Posterior cingulate gyrus (tissue), 11 donors: Measurements from ENCODE around the gene ACVR2B.

Source experiments
- DNase-seq, 10 donors: peaks; one replicate each; pipeline versions ENCODE4 v3.0.0 to v3.0.0-alpha.2; 2020 to 2021; ENCODE audit warnings: mixed read lengths in 3 of 10
- intact Hi-C: fragments of 100-400 bp; cut with DNase I; formaldehyde crosslinking; loops from one replicate; pipeline ENCODE4 v1.15.1; 2023

The ACVR2B gene

DNA sequence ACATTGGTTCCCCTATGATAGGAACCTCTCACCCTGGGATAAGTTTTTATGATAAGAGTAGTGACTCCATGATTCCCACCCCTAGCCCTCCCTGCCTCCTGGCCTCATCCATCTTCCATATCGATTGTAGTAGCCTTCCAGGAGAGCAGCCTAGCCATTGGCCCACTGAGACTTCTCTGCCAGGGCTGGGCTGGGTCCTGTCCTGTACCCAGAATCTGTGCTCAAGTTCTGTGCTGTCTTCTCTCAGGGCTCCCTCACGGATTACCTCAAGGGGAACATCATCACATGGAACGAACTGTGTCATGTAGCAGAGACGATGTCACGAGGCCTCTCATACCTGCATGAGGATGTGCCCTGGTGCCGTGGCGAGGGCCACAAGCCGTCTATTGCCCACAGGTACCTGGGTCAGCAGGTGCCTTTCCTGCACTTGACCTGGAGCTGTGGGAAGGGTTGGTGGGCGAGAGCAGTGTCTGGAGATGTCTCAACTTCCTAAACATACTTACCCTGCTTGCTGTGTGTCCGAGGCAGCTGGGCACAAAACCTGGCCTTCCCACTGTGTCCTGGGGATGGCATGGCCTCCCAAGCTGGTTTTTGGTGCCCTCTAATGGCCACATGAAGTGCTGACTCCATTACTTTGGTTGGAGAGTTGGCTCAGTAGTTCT lies 25.9 kb downstream of the ACVR2B start:
- intact Hi-C loops: loop anchor here (2.0 kb wide), 1 partner anchor 133 kb away; the partner anchor contains the start of gene XYLB
- peak in 9 of 10 donors; percentile 53 to 94 (median 73) for DNase-seq

GRCh38 chr3:38480093-38480445 lies 26.4 kb downstream of the ACVR2B start:
- DNase-seq: no peak
- intact Hi-C loops: no loop called here

GRCh38 chr3:38480930-38481329 lies 27.2 kb downstream of the ACVR2B start:
- DNase-seq: no peak
- intact Hi-C loops: no loop called here

DNA sequence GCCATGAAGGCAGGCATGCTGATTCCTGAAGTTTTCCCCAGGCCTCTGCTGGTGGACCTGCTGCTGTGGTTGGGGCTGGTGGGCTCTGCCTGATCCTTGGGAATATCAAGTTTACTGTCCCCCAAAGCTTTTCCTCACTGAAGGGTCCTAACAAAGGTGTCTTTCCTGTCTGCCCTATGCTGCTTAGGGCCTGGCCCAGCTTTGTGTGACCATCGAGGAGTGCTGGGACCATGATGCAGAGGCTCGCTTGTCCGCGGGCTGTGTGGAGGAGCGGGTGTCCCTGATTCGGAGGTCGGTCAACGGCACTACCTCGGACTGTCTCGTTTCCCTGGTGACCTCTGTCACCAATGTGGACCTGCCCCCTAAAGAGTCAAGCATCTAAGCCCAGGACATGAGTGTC lies 29.3 kb downstream of the ACVR2B start:
- DNase-seq: no peak
- intact Hi-C loops: no loop called here

DNA sequence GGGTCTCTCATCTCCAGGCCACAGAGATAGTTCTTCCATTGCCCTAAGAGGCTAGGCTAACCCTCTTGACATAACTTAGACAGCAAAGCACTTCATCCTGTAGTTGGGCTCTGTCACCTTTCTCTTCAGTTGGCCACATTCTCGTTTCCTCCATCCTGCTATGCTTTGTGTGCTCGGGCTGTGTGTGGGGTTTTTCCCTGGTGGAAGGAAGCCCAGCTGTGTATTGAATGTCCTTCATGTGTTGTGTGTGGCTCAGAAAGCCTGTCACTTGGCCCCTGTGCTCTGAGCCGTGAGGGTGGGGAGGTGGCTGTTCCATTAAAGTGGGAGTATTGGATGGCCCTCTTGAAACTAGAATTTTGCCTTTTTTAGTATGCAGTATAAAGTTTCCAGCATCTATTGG lies 33.6 kb downstream of the ACVR2B start:
- DNase-seq: no peak
- intact Hi-C loops: no loop called here

DNA sequence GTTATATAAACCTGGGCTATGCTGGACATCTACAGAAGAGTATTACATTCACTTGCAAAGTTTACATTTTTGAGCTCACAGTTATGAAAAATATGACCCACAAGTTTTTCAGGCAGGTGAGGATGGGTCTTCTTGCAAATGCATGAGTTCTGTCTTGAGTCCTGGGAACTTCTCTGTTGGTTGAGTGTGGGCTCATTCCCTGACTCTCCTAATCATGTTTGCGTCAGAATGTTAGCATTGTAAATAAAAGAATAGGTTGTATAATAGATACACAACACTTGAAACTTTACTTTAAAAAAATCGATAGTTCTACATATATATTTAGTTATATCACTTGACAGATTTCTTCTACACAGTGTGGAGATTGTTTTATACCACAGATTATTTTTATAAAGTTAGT lies 35.3 kb downstream of the ACVR2B start:
- no peak for DNase-seq
- intact Hi-C loops: no loop called here

DNA sequence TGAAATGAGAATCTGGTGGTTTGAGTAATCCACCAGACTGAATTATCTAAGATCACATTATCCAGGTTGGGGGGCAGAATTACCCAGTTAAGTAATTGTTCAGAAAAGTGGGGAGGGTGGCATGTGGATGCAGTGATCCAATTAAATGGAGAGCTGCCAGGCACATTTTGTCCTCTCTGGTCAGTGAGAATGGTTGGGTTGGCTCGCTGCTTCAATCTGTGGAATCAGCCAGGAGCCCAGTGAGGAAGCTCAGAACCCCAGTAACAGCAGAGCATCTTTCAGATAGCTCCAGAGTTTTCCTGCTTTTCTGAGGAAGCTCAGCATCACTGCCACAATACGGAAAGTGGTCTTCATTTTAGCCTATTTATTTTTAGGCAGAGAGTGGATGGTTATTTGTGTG lies 36.1 kb downstream of the ACVR2B start:
- intact Hi-C loops: loop anchor here (5.0 kb wide), 1 partner anchor 32 kb away; no protein-coding TSS in a partner anchor
- DNase-seq: peak in 2 of 10 donors; percentile 48 to 86

DNA sequence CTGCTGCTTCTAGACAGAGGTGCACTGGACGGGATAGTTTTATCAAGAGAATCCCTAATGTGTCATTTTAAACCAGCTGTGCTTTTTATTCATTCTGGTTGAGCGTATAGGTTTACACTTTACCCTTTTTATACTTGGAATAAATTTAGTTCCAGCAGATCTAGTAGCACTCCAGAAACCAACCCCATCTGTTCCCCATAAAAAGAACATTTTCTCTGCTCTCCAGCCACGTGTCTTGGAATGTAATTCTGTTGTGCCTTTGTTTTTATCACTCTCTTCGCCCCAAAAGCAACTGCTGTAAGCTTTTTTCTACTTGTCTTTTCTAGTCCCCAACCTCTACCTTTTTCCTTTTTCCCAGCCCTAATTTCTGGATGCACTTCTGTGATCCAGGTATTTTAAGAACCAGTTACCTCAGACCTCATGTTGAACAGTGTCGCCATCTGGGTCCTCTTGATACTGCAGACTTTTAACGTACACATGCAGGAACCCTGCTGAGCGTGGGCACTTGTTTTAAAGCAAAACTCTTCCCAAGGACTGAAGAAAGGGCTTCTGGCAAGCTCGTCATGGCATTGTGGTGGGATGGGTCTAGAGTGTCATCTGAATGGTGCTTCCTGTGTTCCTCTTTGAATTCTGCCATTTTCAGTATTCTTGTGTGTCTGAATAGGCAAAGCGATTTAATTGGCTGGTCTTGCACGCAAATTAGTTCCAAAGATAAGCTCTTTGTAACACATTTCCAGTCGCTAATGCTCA lies 36.8 kb downstream of the ACVR2B start:
- intact Hi-C loops: loop anchor here (5.0 kb wide), 1 partner anchor 33 kb away; no protein-coding TSS in a partner anchor
- DNase-seq: no peak

GRCh38 chr3:38491215-38491614 lies 37.5 kb downstream of the ACVR2B start:
- intact Hi-C loops: loop anchor here (5.0 kb wide), 1 partner anchor 34 kb away; no protein-coding TSS in a partner anchor
- no peak for DNase-seq

- no peak for DNase-seq
- intact Hi-C loops: loop anchor here (5.0 kb wide), 1 partner anchor 36 kb away; no protein-coding TSS in a partner anchor
Measured at GRCh38 chr3:38493031-38493430, 39.3 kb downstream of the ACVR2B start.

DNA sequence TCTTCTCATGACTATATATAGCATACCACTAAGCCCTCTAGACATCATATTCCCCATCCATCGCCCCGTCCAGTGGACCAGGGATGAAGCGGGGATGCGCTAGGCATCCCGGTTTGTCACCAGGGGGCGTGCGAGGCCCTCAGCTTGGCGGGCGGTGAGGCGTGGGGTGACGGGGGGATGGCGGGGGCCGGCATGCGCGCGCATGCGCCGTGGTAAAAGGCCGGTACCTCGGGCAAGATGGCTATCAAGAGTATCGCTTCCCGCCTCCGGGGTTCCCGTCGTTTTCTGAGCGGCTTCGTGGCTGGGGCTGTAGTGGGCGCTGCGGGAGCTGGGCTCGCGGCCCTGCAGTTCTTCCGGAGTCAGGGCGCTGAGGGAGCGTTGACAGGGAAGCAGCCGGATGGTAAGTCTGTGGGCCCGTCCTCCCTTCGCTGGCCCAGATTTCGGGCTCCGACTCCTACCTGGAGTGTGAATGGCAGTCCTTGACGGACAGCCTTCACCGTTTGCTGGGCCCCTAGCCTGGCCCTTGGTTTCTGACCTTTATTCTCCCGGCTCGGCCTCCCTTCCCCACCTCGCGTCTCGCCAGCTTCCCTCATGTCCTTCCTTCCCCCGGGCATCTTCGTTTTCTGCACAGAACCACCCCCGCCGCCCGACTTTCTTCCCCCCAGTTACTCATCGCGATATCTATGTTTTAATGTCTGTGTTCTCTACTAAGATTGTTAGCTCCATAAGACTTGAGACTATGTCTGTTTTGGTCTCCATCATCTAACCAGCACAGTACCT lies 42.6 kb downstream of the ACVR2B start, which contains the start of gene EXOG:
Gene EXOG (plus strand): TSS at position 210 of the 780 bp plus-strand sequence. CDS start 28 bp downstream, at position 238.
- peak; percentile 90 to 98 (median 96) for DNase-seq
- intact Hi-C loops: loop anchor here (2.0 kb wide), 2 partner anchors 154 to 360 kb away; partner anchors contain the start of gene ACAA1

DNA sequence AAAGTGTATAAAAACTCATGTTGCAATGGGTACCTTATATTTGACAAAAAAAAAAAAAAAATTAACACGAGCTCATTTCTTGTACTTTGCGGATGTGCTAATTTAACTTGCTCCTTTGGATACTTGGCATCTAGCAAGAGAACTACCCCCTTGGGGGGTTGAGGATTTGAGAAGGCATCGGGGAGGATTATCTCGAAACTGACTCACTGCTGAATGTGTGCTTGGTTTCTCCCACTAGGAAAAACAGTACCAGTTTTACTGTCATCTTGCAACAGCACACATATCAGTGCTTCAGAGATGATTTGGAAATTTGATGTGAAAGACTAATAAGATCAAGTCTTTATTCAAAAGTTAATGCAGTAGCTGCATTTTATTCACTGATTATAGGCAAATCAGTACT lies 43.3 kb downstream of the ACVR2B start:
- intact Hi-C loops: loop anchor here (2.0 kb wide), 2 partner anchors 154 to 360 kb away; partner anchors contain the start of gene ACAA1
- DNase-seq: no peak

- intact Hi-C loops: no loop called here
- no peak for DNase-seq
Measured at GRCh38 chr3:38500688-38501417, 47.2 kb downstream of the ACVR2B start.

- intact Hi-C loops: no loop called here
- DNase-seq: no peak
Measured at GRCh38 chr3:38507120-38507519, 53.4 kb downstream of the ACVR2B start.

GRCh38 chr3:38509732-38510131 lies 56.0 kb downstream of the ACVR2B start:
- no peak for DNase-seq
- intact Hi-C loops: no loop called here

DNA sequence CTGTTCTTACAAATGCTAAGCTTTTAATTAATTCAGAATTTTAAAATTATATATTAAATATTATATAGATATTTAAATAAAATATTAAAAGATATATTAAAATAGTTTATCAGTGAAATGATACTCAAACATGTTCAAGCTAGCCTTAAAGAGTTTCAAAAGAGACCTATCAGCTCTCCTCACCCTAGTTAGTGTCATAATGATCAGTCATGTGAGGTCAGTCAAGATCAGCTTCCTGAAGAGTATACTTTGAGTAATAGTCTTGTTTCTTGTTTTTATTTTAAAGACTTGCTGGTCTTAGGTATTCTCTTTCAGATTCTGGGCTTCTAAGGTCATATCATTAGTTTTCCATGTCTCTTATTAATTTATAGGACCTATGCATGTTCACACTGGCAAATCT lies 56.9 kb downstream of the ACVR2B start:
- DNase-seq: no peak
- intact Hi-C loops: no loop called here

GRCh38 chr3:38511546-38511945 lies 57.9 kb downstream of the ACVR2B start:
- intact Hi-C loops: no loop called here
- DNase-seq: no peak

- intact Hi-C loops: no loop called here
- DNase-seq: peak in 1 of 10 donors; percentile 79
Measured at GRCh38 chr3:38515367-38515766, 61.7 kb downstream of the ACVR2B start.

DNA sequence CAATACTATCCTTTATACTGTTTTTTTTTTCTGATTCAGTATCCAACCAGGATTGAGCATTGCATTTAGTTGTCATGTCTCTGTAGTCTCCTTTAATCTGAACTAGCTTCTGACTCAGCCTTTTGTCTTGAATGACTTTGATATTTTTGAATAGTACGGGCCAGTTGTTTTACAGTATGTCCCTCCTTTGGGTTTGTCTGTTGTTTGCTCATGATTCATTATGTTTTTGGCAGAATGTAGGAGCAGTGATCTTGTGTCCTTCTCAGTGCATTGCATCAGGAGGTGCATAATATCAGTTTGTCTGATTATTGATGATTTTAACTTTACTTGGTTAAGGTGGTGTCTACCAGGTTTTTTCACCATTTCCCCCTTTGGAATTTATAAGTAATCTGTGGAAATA lies 63.0 kb downstream of the ACVR2B start:
- DNase-seq: no peak
- intact Hi-C loops: no loop called here

GRCh38 chr3:38519000-38519399 lies 65.3 kb downstream of the ACVR2B start:
- intact Hi-C loops: no loop called here

More at GRCh38 chr3:38519000-38519399, 65.3 kb downstream of the ACVR2B start:
- DNase-seq: no peak
